COLO829 (cell line): ENCODE measurements around the gene SART3.
"Not testable (repeated sequence)": the region's sequence is repeated elsewhere in the genome, so short reads cannot be mapped to it uniquely, and the experiment has no call there.

Experiments
- DNase-seq: peaks from one replicate; pipeline ENCODE4 v3.0.0; 2012; ENCODE audit warnings: low spot score

Gene SART3

GRCh38 chr12:108596854-108597558 lies 36.0 kb upstream of the SART3 start:
- no peak for DNase-seq

GRCh38 chr12:108595711-108596647 lies 35.0 kb upstream of the SART3 start:
- DNase-seq: no peak

- no peak for DNase-seq
Measured at GRCh38 chr12:108594960-108595710, 34.2 kb upstream of the SART3 start.

- no peak for DNase-seq
Measured at GRCh38 chr12:108594323-108594903, 33.4 kb upstream of the SART3 start.

GRCh38 chr12:108592033-108592909 lies 31.3 kb upstream of the SART3 start:
- no peak for DNase-seq

GRCh38 chr12:108591267-108591980 lies 30.5 kb upstream of the SART3 start:
- no peak for DNase-seq

- DNase-seq: not testable (repeated sequence)
Measured at GRCh38 chr12:108590463-108590862, 29.5 kb upstream of the SART3 start.

- no peak for DNase-seq
Measured at GRCh38 chr12:108589840-108590229, 28.9 kb upstream of the SART3 start.

- DNase-seq: no peak
Measured at GRCh38 chr12:108589028-108589839, 28.3 kb upstream of the SART3 start.

- no peak for DNase-seq
Measured at GRCh38 chr12:108587826-108588225, 26.9 kb upstream of the SART3 start.

GRCh38 chr12:108586306-108586705 lies 25.3 kb upstream of the SART3 start:
- DNase-seq: no peak

GRCh38 chr12:108585864-108586263 lies 24.9 kb upstream of the SART3 start:
- DNase-seq: no peak

- DNase-seq: no peak
Measured at GRCh38 chr12:108584456-108585065, 23.6 kb upstream of the SART3 start.

GRCh38 chr12:108583991-108584390 lies 23.0 kb upstream of the SART3 start:
- DNase-seq: no peak

- DNase-seq: no peak
Measured at GRCh38 chr12:108582978-108583770, 22.2 kb upstream of the SART3 start.

GRCh38 chr12:108582509-108582908 lies 21.5 kb upstream of the SART3 start:
- DNase-seq: no peak

- no peak for DNase-seq
Measured at GRCh38 chr12:108581311-108582227, 20.6 kb upstream of the SART3 start.
